ENCODE data around the gene CDC16. TPM values are rescaled to one million over a fixed set of nuclear protein-coding genes. Genes with fewer than 3 reads are reported as not detected.

The CDC16 gene
- total and polyA plus RNA-seq, 5 donors = 35.6 to 52.7 (median 40.3) TPM

GRCh38 chr13:114299604-114300305 lies 65.1 kb downstream of the CDC16 start:
- H3K9me3 ChIP-seq (ENCODE audit: control insufficient read depth, low read length) = no peaks in the 10 kb centered on the region
- intact Hi-C loops (cut with DNase I) = no loop called here
- H3K4me1 ChIP-seq (ENCODE audit: control insufficient read depth, insufficient read depth, low read length) = no peaks in the 10 kb centered on the region
- no peaks in the 10 kb centered on the region for H3K27me3 ChIP-seq (ENCODE audit: control insufficient read depth, insufficient read depth)
- no peak overlapping the region for H3K27ac ChIP-seq (ENCODE audit: low read length)
- H3K4me3 ChIP-seq (ENCODE audit: low read length) = no peak overlapping the region
- ATAC-seq (no peak), DNase-seq (no peak)
- 94% methylated on average over 12 of the region's 12 CpGs for WGBS

GRCh38 chr13:114303700-114304327 lies 69.1 kb downstream of the CDC16 start:
- H3K4me1 ChIP-seq (ENCODE audit: control insufficient read depth, insufficient read depth, low read length) = no peaks in the 10 kb centered on the region
- DNase-seq = no peak
- ATAC-seq = no peak
- intact Hi-C loops (cut with DNase I) = no loop called here
- 87% methylated on average over 11 of the region's 11 CpGs for WGBS
- H3K27me3 ChIP-seq (ENCODE audit: control insufficient read depth, insufficient read depth) = no peaks in the 10 kb centered on the region
- H3K9me3 ChIP-seq (ENCODE audit: control insufficient read depth, low read length) = no peaks in the 10 kb centered on the region
- H3K4me3 ChIP-seq (ENCODE audit: low read length) = no peak overlapping the region
- no peak overlapping the region for H3K27ac ChIP-seq (ENCODE audit: low read length)

GRCh38 chr13:114304346-114305034 lies 69.8 kb downstream of the CDC16 start:
- Histone ChIP-seq H3K9me3 (ENCODE audit: control insufficient read depth, low read length) (no peaks in the 10 kb centered on the region), H3K4me3 (ENCODE audit: low read length) (no peak overlapping the region), H3K27ac (ENCODE audit: low read length) (no peak overlapping the region), H3K27me3 (ENCODE audit: control insufficient read depth, insufficient read depth) (no peaks in the 10 kb centered on the region), H3K4me1 (ENCODE audit: control insufficient read depth, insufficient read depth, low read length) (no peaks in the 10 kb centered on the region)
- no peak for ATAC-seq
- no peak for DNase-seq
- intact Hi-C loops (cut with DNase I) = no loop called here
- WGBS = 92% methylated on average over 13 of the region's 13 CpGs

GRCh38 chr13:114309086-114309485 lies 74.4 kb downstream of the CDC16 start:
- H3K9me3 ChIP-seq (ENCODE audit: control insufficient read depth, low read length) = no peaks in the 10 kb centered on the region
- no peaks in the 10 kb centered on the region for H3K27me3 ChIP-seq (ENCODE audit: control insufficient read depth, insufficient read depth)
- H3K27ac ChIP-seq (ENCODE audit: low read length) = no peak overlapping the region
- intact Hi-C loops (cut with DNase I) = no loop called here
- WGBS = 93% methylated on average over 2 of the region's 2 CpGs
- H3K4me3 ChIP-seq (ENCODE audit: low read length) = no peak overlapping the region
- DNase-seq (no peak), ATAC-seq (no peak)
- H3K4me1 ChIP-seq (ENCODE audit: control insufficient read depth, insufficient read depth, low read length) = no peaks in the 10 kb centered on the region

- WGBS = 89% methylated on average over 6 of the region's 6 CpGs
- Histone ChIP-seq H3K4me1 (ENCODE audit: control insufficient read depth, insufficient read depth, low read length) (no peaks in the 10 kb centered on the region), H3K4me3 (ENCODE audit: low read length) (no peak overlapping the region), H3K27me3 (ENCODE audit: control insufficient read depth, insufficient read depth) (no peaks in the 10 kb centered on the region), H3K9me3 (ENCODE audit: control insufficient read depth, low read length) (no peaks in the 10 kb centered on the region), H3K27ac (ENCODE audit: low read length) (no peak overlapping the region)
- DNase-seq = no peak
- no peak for ATAC-seq
- intact Hi-C loops (cut with DNase I) = no loop called here
Measured at GRCh38 chr13:114309806-114310410, 75.2 kb downstream of the CDC16 start.

GRCh38 chr13:114310956-114311355 lies 76.3 kb downstream of the CDC16 start:
- Histone ChIP-seq H3K9me3 (ENCODE audit: control insufficient read depth, low read length) (no peaks in the 10 kb centered on the region), H3K27me3 (ENCODE audit: control insufficient read depth, insufficient read depth) (no peaks in the 10 kb centered on the region), H3K27ac (ENCODE audit: low read length) (no peak overlapping the region), H3K4me1 (ENCODE audit: control insufficient read depth, insufficient read depth, low read length) (no peaks in the 10 kb centered on the region), H3K4me3 (ENCODE audit: low read length) (no peak overlapping the region)
- WGBS = 80% methylated on average over 5 of the region's 5 CpGs
- no peak for DNase-seq
- intact Hi-C loops (cut with DNase I) = no loop called here
- ATAC-seq = no peak

- DNase-seq (no peak), ATAC-seq (no peak)
- H3K27ac ChIP-seq (ENCODE audit: low read length) = no peak overlapping the region
- H3K4me3 ChIP-seq (ENCODE audit: low read length) = no peak overlapping the region
- no peaks in the 10 kb centered on the region for H3K4me1 ChIP-seq (ENCODE audit: control insufficient read depth, insufficient read depth, low read length)
- intact Hi-C loops (cut with DNase I) = no loop called here
- H3K9me3 ChIP-seq (ENCODE audit: control insufficient read depth, low read length) = no peaks in the 10 kb centered on the region
- no peaks in the 10 kb centered on the region for H3K27me3 ChIP-seq (ENCODE audit: control insufficient read depth, insufficient read depth)
Measured at GRCh38 chr13:114311387-114311786, 76.7 kb downstream of the CDC16 start.

GRCh38 chr13:114311908-114312307 lies 77.2 kb downstream of the CDC16 start:
- no peak for ATAC-seq
- Histone ChIP-seq H3K27me3 (ENCODE audit: control insufficient read depth, insufficient read depth) (no peaks in the 10 kb centered on the region), H3K4me1 (ENCODE audit: control insufficient read depth, insufficient read depth, low read length) (no peaks in the 10 kb centered on the region), H3K27ac (ENCODE audit: low read length) (no peak overlapping the region), H3K9me3 (ENCODE audit: control insufficient read depth, low read length) (no peaks in the 10 kb centered on the region), H3K4me3 (ENCODE audit: low read length) (no peak overlapping the region)
- intact Hi-C loops (cut with DNase I) = no loop called here
- no peak for DNase-seq
- 43% methylated on average over 2 of the region's 2 CpGs for WGBS

- intact Hi-C loops (cut with DNase I) = no loop called here
- ATAC-seq = no peak
- H3K9me3 ChIP-seq (ENCODE audit: control insufficient read depth, low read length) = no peaks in the 10 kb centered on the region
- H3K4me1 ChIP-seq (ENCODE audit: control insufficient read depth, insufficient read depth, low read length) = peaks cover under 1% of the 10 kb centered on the region
- peak in 2 of 3 donors; percentile 47 to 64 for DNase-seq
- peak overlapping the region; percentile 75 for H3K27ac ChIP-seq (ENCODE audit: low read length)
- peak overlapping the region; percentile 65 for H3K4me3 ChIP-seq (ENCODE audit: low read length)
- WGBS = 88% methylated on average over 17 of the region's 17 CpGs
- no peaks in the 10 kb centered on the region for H3K27me3 ChIP-seq (ENCODE audit: control insufficient read depth, insufficient read depth)
Measured at GRCh38 chr13:114313061-114313860, 78.6 kb downstream of the CDC16 start.

GRCh38 chr13:114314074-114314912 lies 79.6 kb downstream of the CDC16 start, which contains the start of gene CHAMP1:
CHAMP1 (plus strand) TSS chr13:114314503; CDS start chr13:114323843, 9,340 bp downstream.
- Histone ChIP-seq H3K4me1 (ENCODE audit: control insufficient read depth, insufficient read depth, low read length) (peaks cover 2% of the 10 kb centered on the region), H3K9me3 (ENCODE audit: control insufficient read depth, low read length) (no peaks in the 10 kb centered on the region), H3K27ac (ENCODE audit: low read length) (peak within 1 kb of the TSS; percentile 87), H3K4me3 (ENCODE audit: low read length) (peak within 1 kb of the TSS; percentile 65), H3K27me3 (ENCODE audit: control insufficient read depth, insufficient read depth) (no peaks in the 10 kb centered on the region)
- intact Hi-C loops (cut with DNase I) = no loop called here
- under 1% methylated on average over 107 of the region's 107 CpGs for WGBS
- ATAC-seq (peak; percentile 96 to 97), DNase-seq (peak; percentile 97 to 99 (median 99))

All from right cardiac atrium (tissue), 5 donors.